Measurements from ENCODE around the gene SEC14L2.

The SEC14L2 gene

DNA sequence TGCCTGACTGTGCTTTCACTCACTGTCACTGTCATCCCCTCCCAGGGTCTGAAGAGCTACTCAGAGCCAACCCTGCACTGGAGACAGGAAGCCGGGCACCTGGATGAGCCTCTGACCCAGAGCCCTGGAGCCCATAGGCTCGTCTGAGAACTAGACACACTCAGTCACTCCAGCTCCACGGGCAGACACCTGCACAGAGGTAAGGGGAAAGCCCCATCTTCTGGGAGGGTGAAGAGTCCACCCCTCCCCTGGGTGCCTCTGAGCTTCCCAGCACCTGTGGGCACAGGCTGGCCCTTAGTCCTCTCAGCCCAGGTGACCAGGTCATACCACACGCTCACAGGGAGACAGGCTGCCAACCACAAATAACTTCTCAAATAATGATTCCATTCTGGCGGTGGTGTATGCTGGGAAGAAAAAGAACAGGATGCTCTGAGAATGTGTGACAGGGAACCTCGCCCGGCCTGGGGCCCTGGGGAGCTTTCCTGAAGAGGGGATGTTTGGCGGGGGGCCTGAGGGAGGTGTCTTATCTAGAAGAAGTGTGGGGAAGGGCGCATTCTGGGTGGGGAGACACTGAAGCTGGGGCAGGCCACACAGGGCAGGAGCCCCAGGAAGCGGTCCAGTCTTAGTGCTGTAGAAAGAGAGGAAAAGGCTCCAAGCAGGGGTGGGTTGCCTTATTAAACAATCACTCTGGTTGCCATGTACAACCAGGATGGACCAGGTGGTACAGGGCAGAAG is 34.7 kb upstream of the SEC14L2 start:
- Histone ChIP-seq H3K9me3 (ENCODE audit: insufficient read depth, low read depth, low read length) (no peaks in the 10 kb centered on the region), H3K27me3 (ENCODE audit: insufficient read depth, low read length) (no peaks in the 10 kb centered on the region), H3K9ac (ENCODE audit: low read depth, low read length) (no peak overlapping the region), H3K4me1 (ENCODE audit: insufficient read depth, low read length) (peaks cover 18% of the 10 kb centered on the region), H3K36me3 (ENCODE audit: insufficient read depth, low read length) (peaks cover 17% of the 10 kb centered on the region), H3K27ac (ENCODE audit: low read depth, low read length) (peak overlapping the region; percentile 46; the same call in 1 of the 2 replicates), H3K4me3 (ENCODE audit: low read length) (no peak overlapping the region)
- WGBS, result 83% methylated on average over 10 of the region's 10 CpGs

DNA sequence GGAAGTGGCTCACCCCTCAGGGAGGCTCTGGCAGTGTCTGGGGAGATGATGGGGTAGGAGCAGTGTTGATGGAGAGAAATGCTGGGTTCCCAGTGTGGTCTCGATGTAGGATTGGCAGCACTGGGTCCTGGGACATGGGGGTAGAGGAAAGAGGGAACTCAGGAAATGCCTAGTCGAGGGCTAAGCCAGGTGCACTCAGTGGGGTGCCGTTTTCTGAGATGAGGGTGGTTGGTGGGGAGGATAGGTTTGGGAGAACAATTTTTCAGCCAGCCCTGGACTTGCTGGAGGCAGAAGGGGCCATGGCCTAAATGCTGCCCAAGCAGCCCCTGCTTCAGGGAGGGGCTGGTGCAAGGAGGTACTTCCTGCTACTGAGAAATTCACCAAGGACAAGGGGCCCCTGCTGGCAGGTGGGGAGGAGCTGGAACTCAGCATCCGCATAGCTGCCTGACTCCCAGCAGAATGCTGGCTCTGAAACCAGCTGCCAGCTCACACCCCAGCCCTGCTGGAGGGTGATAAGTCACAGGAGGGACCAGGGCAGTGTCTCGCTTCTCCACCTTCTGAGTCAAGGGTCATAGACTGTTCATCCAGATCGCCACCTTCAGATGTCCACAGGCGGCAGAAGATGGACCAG is 34.1 kb upstream of the SEC14L2 start:
- H3K4me1 ChIP-seq (ENCODE audit: insufficient read depth, low read length), result peaks cover 17% of the 10 kb centered on the region
- H3K27ac ChIP-seq (ENCODE audit: low read depth, low read length), result peak overlapping the region; percentile 46; the same call in 1 of the 2 replicates
- peaks cover 17% of the 10 kb centered on the region for H3K36me3 ChIP-seq (ENCODE audit: insufficient read depth, low read length)
- no peak overlapping the region for H3K4me3 ChIP-seq (ENCODE audit: low read length)
- H3K9me3 ChIP-seq (ENCODE audit: insufficient read depth, low read depth, low read length), result no peaks in the 10 kb centered on the region
- WGBS, result 52% methylated on average over 7 of the region's 7 CpGs
- H3K9ac ChIP-seq (ENCODE audit: low read depth, low read length), result no peak overlapping the region
- H3K27me3 ChIP-seq (ENCODE audit: insufficient read depth, low read length), result no peaks in the 10 kb centered on the region

DNA sequence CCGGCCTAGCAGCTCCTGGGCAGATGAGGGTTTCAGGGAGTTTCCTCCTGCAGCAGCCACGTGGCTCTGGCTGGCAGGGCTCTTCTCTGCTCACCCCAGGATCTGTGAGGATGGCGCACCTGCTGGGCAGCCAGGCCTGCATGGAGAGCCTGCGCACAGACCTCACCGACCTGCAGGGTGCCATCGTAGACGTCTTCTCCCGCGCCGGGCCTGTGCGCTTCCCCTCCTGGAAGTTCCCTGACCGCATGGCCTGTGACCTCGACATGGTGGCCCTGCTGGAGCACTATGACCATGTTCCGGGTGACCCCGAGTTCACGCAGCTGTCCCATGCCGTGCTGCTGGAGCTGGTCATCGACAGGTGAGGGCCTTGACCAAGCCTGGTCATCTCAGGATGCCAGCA is 30.9 kb upstream of the SEC14L2 start:
- peaks cover 11% of the 10 kb centered on the region; the same call in 1 of the 2 replicates for H3K4me1 ChIP-seq (ENCODE audit: insufficient read depth, low read length)

DNA sequence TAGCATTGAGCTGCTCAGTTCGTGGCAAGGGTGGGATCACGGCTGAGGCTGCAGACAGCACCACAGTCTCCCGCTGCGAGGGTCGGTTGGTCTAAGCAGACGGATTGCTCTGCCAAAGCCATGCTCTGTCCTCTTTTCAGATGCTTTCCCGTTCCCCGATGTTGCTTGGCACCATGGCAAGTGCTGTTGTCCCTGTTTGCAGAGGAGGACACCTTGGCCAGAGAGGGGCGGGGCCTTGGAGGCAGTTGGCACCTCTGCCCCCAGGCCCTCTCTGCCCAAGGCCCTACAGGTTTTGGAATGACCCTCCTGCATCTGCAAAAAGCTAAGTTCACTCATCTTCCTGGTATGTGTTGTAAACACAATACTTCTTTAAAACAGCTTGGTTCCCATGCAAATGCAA is 28.4 kb upstream of the SEC14L2 start:
- H3K27ac ChIP-seq (ENCODE audit: low read depth, low read length), result no peak overlapping the region
- WGBS, result 92% methylated on average over 9 of the region's 9 CpGs
- H3K4me3 ChIP-seq (ENCODE audit: low read length), result no peak overlapping the region
- no peaks in the 10 kb centered on the region for H3K9me3 ChIP-seq (ENCODE audit: insufficient read depth, low read depth, low read length)
- H3K9ac ChIP-seq (ENCODE audit: low read depth, low read length), result no peak overlapping the region
- no peaks in the 10 kb centered on the region for H3K27me3 ChIP-seq (ENCODE audit: insufficient read depth, low read length)
- no peaks in the 10 kb centered on the region for H3K4me1 ChIP-seq (ENCODE audit: insufficient read depth, low read length)
- H3K36me3 ChIP-seq (ENCODE audit: insufficient read depth, low read length), result peaks cover 10% of the 10 kb centered on the region

More for the DNA sequence above, 30.9 kb upstream of the SEC14L2 start:
- Histone ChIP-seq H3K27ac (ENCODE audit: low read depth, low read length) (no peak overlapping the region), H3K9me3 (ENCODE audit: insufficient read depth, low read depth, low read length) (no peaks in the 10 kb centered on the region), H3K36me3 (ENCODE audit: insufficient read depth, low read length) (peaks cover 10% of the 10 kb centered on the region), H3K27me3 (ENCODE audit: insufficient read depth, low read length) (no peaks in the 10 kb centered on the region), H3K9ac (ENCODE audit: low read depth, low read length) (no peak overlapping the region), H3K4me3 (ENCODE audit: low read length) (no peak overlapping the region)
- WGBS, result 94% methylated on average over 18 of the region's 18 CpGs

DNA sequence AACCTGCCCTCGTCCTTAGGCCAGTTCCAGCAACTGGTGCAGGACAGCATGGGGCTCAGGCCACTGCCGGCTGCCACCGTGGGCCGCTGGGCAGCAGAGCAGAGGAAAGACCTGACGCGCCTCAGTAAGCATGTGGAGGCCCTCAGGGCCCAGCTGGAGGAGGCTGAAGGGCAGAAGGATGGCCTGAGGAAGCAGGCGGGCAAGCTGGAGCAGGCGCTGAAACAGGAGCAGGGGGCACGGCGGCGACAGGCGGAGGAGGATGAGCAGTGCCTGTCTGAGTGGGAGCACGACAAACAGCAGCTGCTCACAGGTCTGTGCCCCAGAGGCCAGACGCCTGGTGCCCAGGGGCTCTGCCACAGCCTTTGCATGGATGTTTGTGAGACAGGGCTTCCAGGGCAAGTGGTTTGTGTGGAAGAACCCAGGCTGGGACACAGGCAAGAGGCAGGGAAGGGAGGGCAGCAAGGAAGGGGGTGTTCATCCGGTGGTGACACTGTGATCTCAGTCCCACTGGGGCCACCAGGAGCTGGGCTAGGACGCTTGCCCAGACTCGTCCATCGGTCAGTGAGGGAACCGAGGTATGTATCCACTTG is 26.1 kb upstream of the SEC14L2 start:
- no peaks in the 10 kb centered on the region for H3K4me1 ChIP-seq (ENCODE audit: insufficient read depth, low read length)
- no peak overlapping the region for H3K27ac ChIP-seq (ENCODE audit: low read depth, low read length)
- WGBS, result 91% methylated on average over 19 of the region's 19 CpGs
- H3K27me3 ChIP-seq (ENCODE audit: insufficient read depth, low read length), result no peaks in the 10 kb centered on the region
- no peak overlapping the region for H3K9ac ChIP-seq (ENCODE audit: low read depth, low read length)
- no peaks in the 10 kb centered on the region for H3K9me3 ChIP-seq (ENCODE audit: insufficient read depth, low read depth, low read length)
- H3K4me3 ChIP-seq (ENCODE audit: low read length), result no peak overlapping the region
- H3K36me3 ChIP-seq (ENCODE audit: insufficient read depth, low read length), result peaks cover 9% of the 10 kb centered on the region

DNA sequence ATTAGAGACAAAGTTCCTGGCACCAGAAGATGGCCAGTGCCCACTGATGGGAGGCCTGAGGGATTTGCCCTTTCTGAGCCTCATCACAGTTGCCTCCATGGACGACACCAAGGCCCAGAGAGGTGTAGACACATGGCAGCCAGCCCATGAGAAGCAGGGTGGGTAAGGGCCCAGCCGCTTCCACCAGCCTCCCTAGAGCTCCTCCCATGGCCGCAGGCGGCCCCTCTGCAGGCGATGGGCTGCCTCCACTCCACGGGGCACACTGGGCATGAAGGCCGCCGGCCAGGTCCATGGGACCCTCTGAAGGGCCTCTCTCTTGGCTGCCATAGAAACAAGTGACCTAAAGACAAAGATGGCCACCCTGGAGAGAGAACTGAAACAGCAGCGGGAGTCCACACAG is 25.5 kb upstream of the SEC14L2 start:
- no peak overlapping the region for H3K4me3 ChIP-seq (ENCODE audit: low read length)
- WGBS, result 92% methylated on average over 9 of the region's 9 CpGs
- no peaks in the 10 kb centered on the region for H3K4me1 ChIP-seq (ENCODE audit: insufficient read depth, low read length)
- no peaks in the 10 kb centered on the region for H3K9me3 ChIP-seq (ENCODE audit: insufficient read depth, low read depth, low read length)
- no peak overlapping the region for H3K27ac ChIP-seq (ENCODE audit: low read depth, low read length)
- no peaks in the 10 kb centered on the region for H3K27me3 ChIP-seq (ENCODE audit: insufficient read depth, low read length)
- H3K36me3 ChIP-seq (ENCODE audit: insufficient read depth, low read length), result peaks cover 3% of the 10 kb centered on the region
- no peak overlapping the region for H3K9ac ChIP-seq (ENCODE audit: low read depth, low read length)

DNA sequence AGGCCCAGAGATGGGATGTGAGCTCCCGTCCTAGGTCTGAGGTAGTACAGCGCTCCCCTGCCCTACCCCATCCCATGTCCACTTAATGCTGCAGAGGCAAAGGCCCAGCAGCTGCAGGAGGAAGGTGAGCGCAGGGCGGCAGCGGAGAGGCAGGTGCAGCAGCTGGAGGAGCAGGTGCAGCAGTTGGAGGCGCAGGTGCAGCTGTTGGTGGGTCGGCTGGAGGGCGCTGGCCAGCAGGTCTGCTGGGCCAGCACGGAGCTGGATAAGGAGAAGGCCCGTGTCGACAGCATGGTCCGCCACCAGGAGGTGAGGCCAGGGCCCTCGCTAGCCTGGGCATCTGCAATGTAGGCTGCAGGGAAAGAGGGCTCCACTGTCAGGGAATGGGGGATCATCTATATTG is 24.8 kb upstream of the SEC14L2 start:
- H3K36me3 ChIP-seq (ENCODE audit: insufficient read depth, low read length), result peaks cover 2% of the 10 kb centered on the region
- no peaks in the 10 kb centered on the region for H3K4me1 ChIP-seq (ENCODE audit: insufficient read depth, low read length)
- H3K9me3 ChIP-seq (ENCODE audit: insufficient read depth, low read depth, low read length), result no peaks in the 10 kb centered on the region
- H3K27me3 ChIP-seq (ENCODE audit: insufficient read depth, low read length), result no peaks in the 10 kb centered on the region
- H3K27ac ChIP-seq (ENCODE audit: low read depth, low read length), result no peak overlapping the region
- 89% methylated on average over 13 of the region's 13 CpGs for WGBS
- no peak overlapping the region for H3K9ac ChIP-seq (ENCODE audit: low read depth, low read length)
- no peak overlapping the region for H3K4me3 ChIP-seq (ENCODE audit: low read length)

DNA sequence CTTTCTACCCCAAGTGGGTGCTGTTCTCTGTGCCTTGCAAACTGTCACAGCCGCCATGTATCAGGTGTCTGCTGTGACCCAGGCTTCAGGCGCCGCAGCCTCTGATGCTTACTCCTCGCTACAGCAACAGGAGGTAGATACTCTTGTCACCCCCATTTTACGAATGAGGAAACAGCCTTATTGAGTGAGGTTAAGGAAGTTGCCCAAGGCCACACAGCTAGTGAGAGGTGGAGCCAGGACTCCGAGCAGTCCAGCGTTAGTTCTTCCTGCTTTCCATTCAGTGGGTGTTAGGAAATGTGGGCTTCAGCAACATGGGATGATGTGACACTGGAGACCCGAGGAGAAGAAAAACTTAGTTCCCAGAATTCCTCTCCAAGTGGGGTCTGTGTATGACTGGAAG is 23.9 kb upstream of the SEC14L2 start:
- H3K4me3 ChIP-seq (ENCODE audit: low read length), result no peak overlapping the region
- H3K4me1 ChIP-seq (ENCODE audit: insufficient read depth, low read length), result no peaks in the 10 kb centered on the region
- WGBS, result 93% methylated on average over 8 of the region's 8 CpGs
- H3K9me3 ChIP-seq (ENCODE audit: insufficient read depth, low read depth, low read length), result no peaks in the 10 kb centered on the region
- no peak overlapping the region for H3K27ac ChIP-seq (ENCODE audit: low read depth, low read length)
- no peaks in the 10 kb centered on the region for H3K27me3 ChIP-seq (ENCODE audit: insufficient read depth, low read length)
- H3K36me3 ChIP-seq (ENCODE audit: insufficient read depth, low read length), result peaks cover 12% of the 10 kb centered on the region
- no peak overlapping the region; the same call in 1 of the 2 replicates for H3K9ac ChIP-seq (ENCODE audit: low read depth, low read length)

DNA sequence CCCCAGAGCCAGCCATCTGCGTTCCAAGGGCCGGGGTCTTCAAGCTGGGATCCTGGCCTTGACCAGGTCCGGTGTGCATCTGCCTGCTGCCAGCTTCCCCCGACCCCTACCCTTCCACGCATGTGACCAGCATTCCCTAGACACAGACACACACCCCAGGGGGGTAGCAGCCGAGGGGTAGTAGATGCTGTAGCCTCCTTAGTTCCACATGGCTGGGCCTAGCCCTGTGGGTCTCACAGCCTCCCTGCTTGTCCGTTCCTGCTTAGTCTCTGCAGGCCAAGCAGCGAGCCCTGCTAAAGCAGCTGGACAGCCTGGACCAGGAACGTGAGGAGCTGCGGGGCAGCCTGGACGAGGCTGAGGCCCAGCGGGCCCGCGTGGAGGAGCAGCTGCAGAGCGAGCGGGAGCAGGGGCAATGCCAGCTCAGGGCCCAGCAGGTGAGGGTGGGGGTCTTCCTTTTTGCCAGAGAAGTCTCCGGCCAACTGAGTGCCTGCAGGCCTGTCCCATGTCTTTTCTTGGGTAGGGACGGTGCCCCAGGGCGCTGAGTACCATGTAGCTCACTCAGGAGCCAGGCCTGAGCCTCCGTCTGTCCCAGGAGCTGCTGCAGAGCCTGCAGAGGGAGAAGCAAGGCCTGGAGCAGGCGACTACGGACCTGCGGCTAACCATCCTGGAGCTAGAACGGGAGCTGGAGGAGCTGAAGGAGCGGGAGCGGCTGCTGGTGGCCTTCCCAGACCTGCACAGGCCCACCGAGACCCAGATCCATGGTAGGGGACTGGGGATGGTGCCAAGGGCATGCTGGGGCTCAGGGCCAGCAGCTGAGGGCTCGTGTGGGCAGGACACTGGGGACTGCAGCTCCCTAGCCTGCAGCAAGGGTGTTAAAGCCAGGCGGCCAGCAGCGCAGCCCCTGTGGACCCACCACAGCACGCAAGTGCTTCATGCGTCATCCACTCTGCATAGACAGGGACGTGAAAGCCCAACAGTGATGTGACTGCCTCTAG is 23.2 kb upstream of the SEC14L2 start:
- Histone ChIP-seq H3K27me3 (ENCODE audit: insufficient read depth, low read length) (no peaks in the 10 kb centered on the region), H3K4me3 (ENCODE audit: low read length) (no peak overlapping the region), H3K9me3 (ENCODE audit: insufficient read depth, low read depth, low read length) (no peaks in the 10 kb centered on the region), H3K27ac (ENCODE audit: low read depth, low read length) (no peak overlapping the region; the same call in 1 of the 2 replicates), H3K4me1 (ENCODE audit: insufficient read depth, low read length) (no peaks in the 10 kb centered on the region), H3K9ac (ENCODE audit: low read depth, low read length) (no peak overlapping the region), H3K36me3 (ENCODE audit: insufficient read depth, low read length) (peaks cover 16% of the 10 kb centered on the region)
- WGBS, result 92% methylated on average over 33 of the region's 33 CpGs

DNA sequence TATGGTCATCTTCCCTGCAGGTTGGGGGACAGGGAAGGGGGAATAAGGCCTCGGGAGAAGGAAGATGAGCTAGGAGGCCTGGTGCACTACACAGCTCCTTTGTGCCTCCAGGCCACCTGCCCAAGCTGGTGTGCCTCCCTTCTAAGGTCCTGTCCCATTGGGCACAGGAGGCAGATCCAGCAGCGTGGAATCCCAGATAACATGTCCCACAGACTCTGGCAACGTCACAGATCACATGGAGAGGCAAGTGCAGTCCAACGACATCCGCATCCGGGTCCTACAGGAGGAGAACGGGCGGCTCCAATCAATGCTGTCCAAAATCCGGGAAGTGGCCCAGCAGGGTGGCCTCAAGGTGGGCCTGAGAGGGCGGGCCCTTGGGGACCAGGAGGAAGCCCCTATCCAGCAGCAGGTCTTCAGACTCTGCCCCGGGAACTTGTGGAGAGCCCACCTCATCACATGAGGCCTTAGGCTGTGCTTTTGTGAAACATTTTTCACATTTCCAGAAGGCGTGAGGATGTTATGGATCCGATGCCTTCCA is 21.4 kb upstream of the SEC14L2 start:
- Histone ChIP-seq H3K27me3 (ENCODE audit: insufficient read depth, low read length) (no peaks in the 10 kb centered on the region), H3K9ac (ENCODE audit: low read depth, low read length) (no peak overlapping the region), H3K4me1 (ENCODE audit: insufficient read depth, low read length) (no peaks in the 10 kb centered on the region), H3K27ac (ENCODE audit: low read depth, low read length) (no peak overlapping the region), H3K9me3 (ENCODE audit: insufficient read depth, low read depth, low read length) (no peaks in the 10 kb centered on the region), H3K36me3 (ENCODE audit: insufficient read depth, low read length) (peaks cover 20% of the 10 kb centered on the region), H3K4me3 (ENCODE audit: low read length) (no peak overlapping the region)
- 92% methylated on average over 13 of the region's 13 CpGs for WGBS
